Mammary epithelial cell (primary cell): Measurements from ENCODE around the gene MEF2D.

Experiments used
- CTCF ChIP-seq, 2 donors: IDR thresholded peaks in 1 of 2; conservative IDR thresholded peaks in 1 of 2; 2 replicates each; pipeline ENCODE4 v1.5.1; 2011 to 2012; ENCODE audit warnings: inconsistent platforms in 2 of 2, low read length in 2 of 2, mild to moderate bottlenecking in 2 of 2, control low read depth in 1 of 2, low read depth in 1 of 2; ENCODE audit not compliant: insufficient read depth in 1 of 2; ENCODE audit errors: extremely low read depth in 1 of 2
- EZH2 ChIP-seq: IDR thresholded peaks from 2 replicates; pipeline ENCODE4 v1.6.1; 2012; ENCODE audit warnings: low read length, inconsistent platforms, borderline replicate concordance

- no peak for TF ChIP-seq CTCF (conservative IDR thresholded peaks at IDR 0.05 in 1 of 2, IDR thresholded peaks at IDR 0.05 in 1 of 2; ENCODE audit: extremely low read depth in 1 of 2, insufficient read depth in 1 of 2, low read depth in 1 of 2, low read length in 2 of 2)
- no peak for TF ChIP-seq EZH2
Measured at GRCh38 chr1:156500543-156500792, at the start of gene MEF2D.
